Hypothalamus (tissue), 51 donors: ENCODE data around the gene SPTBN4.
"Not testable (repeated sequence)": the region's sequence is repeated elsewhere in the genome, so short reads cannot be mapped to it uniquely, and the experiment has no call there.

ENCODE experiments used
- DNase-seq, 51 donors: peaks; one replicate each; lab custom pipeline; 2025; lab: John Stamatoyannopoulos, UW

SPTBN4 gene

GRCh38 chr19:40583283-40583682, 116.5 kb downstream of the SPTBN4 start:
- peak in 1 of 51 donors; percentile 49 for DNase-seq

DNA sequence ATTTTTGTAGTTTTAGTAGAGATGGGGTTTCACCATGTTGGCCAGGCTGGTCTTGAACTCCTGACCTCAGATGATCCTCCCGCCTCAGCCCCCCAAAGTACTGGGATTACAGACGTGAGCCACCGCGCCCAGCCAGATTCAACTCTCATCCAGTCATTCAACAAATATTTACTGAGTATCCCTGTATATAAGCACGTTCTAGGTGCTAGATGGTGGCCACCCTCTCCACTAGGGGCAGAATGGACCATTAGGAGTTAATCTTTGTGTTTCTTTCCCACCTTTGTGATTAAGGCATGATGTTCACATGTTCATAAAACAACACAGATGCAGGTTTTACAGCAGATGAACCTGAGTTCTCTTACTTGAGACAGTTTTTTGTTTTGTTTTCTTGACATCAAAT, 117.2 kb downstream of the SPTBN4 start:
- DNase-seq: no peak

- DNase-seq: no peak
These were observed 118.6 kb downstream of the SPTBN4 start for GRCh38 chr19:40585241-40585981.

GRCh38 chr19:40585982-40586422, 119.2 kb downstream of the SPTBN4 start:
- DNase-seq: no peak

DNA sequence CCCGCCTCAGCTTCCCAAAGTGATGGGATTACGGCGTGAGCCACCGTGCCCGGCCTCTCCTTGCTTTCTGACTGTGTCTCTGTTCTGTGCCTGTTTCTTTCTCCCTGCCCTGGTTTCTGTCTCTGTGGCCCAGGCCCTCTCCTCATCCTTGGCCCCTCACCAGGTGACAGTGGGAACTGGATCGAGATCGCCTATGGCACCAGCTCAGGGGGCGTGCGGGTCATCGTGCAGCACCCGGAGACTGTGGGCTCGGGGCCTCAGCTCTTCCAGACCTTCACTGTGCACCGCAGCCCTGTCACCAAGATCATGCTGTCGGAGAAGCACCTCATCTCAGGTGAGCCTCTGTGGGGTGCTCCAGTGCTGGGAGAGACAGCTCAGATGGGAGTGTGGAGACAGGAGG, 119.8 kb downstream of the SPTBN4 start:
- DNase-seq: no peak

- DNase-seq: no peak
These were observed 121.5 kb downstream of the SPTBN4 start for GRCh38 chr19:40588110-40588854.

DNA sequence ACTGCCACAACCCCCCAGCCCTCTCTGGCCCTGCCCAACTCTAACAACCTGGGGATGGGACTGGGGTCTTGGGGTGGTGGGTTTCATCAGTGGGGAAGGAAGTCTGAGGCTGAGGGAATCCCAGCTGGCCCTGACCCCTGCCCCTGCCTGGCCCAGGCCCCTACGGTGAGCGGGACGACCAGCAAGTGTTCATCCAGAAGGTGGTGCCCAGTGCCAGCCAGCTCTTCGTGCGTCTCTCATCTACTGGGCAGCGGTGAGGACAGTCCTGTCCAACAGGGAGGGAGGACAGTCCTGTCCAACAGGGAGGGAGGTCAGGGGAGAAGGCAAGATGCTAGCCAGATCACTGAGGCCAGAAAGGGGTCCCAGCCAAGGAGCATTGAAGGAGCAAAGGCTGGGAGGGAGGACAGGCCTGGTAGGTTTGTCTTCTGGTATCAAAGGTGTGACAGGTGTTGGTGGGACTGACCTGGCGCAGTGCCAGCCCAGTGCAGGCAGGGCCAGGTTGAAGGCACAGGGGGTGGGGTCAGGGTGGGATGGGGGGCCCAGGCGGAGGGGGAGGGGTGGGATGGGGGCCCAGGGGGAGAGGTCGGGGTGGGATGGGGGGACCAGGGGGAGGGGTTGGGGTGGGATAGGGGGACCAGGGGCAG, 122.2 kb downstream of the SPTBN4 start:
- DNase-seq: no peak

DNA sequence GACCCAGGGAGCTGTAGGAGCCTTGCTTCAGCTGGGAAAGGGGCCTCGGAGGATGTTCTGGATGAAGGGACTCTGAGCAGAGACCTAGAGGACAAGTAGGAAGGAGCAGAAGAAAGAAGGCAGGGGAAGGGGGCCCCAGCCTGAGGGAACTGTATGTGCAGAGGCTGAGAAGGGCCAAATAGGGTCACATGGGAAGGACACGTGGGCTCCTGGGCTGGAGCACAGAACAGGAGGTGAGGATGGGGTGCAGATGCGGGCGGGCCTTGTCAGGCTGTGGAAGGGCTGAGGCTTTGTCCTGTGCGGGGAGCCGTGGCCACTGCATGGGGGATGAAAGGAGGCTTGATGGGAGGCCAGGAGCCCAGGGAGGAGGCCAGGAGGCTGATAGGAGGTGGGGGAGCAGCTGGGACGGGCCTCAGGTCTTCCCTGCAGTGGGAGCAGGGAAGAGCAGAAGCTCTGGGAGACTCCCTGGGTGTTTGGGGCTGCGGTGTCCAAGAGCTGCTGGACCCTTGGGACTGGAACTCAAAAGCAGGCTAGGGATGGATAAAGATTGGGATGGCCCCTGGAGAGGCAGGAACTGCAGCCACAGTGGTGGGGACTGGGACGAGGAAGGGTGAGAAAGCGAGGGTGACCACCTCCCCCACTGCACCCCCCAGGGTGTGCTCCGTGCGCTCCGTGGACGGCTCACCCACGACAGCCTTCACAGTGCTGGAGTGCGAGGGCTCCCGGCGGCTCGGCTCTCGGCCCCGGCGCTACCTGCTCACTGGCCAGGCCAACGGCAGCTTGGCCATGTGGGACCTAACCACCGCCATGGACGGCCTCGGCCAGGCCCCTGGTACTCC, 123.0 kb downstream of the SPTBN4 start:
- no peak for DNase-seq

- no peak for DNase-seq
These were observed 123.9 kb downstream of the SPTBN4 start for GRCh38 chr19:40590464-40591265.

DNA sequence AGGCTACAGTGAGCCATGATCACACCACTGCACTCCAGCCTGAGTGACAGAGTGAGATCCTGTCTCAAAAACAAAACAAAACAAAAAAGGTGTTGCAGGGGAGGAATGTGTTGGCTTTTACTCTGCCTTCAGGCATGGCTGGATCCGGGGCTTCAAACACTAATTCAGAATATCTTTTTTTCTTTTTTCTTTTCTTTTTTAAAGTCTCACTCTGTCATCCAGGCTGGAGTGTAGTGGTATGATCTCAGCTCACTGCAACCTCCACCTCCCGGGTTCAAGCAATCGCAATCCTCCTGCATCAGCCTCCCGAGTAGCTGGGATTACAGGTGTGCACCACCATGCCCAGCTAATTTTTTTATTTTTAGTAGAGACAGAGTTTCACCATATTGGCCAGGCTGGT, 124.9 kb downstream of the SPTBN4 start:
- not testable (repeated sequence) for DNase-seq

DNA sequence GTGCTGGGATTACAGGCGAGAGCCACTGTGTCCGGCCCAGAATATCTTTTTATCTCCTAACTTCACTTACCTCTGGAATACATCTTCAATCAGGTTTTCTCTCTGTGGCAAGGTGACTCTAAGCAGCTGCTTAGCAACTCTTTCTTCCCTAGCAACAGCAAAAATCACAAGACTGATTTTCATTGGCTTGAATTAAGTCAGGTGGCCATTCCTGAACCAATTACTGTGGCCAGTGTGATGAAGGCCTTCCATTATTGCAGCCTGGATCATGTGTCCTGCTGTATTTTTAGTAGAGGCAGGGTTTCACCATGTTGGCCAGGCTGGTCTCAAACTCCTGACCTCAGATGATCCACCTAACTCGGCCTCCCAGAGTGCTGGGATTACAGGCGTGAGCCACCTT, 125.4 kb downstream of the SPTBN4 start:
- DNase-seq: peak in 3 of 51 donors; percentile 16 to 33 (median 24)

- peak in 9 of 51 donors; percentile 20 to 86 (median 35) for DNase-seq
These were observed 127.5 kb downstream of the SPTBN4 start for GRCh38 chr19:40594255-40594654.

DNA sequence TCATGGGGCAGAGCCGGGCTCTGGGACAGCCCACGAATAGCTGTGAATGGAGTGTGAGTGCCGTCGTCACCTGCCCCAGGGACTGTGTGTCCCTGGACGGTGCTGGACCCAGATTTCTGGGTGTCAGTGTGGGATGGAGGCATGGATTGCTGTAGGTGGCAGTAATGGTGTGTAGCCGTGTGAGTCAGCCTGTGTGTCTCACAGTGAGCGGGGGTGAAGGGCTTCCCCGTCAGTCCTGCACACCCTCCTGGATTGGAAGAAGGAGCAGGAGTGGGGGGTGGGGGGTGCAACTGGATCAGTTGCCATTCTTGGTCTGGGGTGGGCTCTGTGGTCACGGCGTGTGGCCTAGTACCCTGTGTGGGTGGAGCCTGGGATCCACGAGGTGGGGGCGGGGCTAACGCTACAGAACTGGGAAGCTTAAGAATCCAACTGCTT, 127.9 kb downstream of the SPTBN4 start:
- peak in 10 of 51 donors; percentile 13 to 86 (median 20) for DNase-seq

DNA sequence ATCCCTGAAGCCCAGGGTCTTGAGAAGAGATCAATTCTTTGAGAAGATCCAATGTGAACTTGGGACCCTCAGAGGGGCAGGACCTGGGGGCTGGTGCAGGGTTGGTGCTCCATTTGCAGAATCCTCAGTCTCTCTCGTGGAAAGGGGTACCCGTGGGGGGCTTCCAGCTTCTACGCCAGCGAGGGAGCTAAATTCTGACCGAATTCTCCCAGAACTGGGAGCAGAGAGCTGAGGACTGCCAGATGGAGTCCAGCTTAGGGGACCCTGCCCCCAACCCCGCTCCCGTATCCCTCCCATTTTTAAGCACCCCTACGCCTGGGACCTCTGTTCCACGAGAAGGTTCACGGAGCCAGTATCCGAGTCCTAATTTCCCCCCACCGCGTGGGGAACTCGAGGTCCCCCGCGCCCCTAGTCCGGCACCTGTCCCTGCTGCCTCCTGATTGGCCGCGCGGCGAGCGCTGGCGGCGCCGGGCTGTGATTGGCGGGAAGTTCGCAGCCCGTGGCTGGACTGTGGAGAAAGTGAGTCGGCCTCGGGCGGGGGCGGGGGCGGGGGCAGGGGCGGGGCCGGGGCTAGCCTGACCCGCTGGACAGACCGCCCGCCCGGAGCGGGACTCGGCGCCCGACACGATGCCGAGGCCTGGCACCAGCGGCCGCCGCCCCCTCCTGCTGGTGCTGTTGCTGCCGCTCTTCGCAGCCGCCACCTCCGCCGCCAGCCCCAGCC, 130.0 kb downstream of the SPTBN4 start:
- DNase-seq: peak in 14 of 51 donors; percentile 3 to 51 (median 26)

DNA sequence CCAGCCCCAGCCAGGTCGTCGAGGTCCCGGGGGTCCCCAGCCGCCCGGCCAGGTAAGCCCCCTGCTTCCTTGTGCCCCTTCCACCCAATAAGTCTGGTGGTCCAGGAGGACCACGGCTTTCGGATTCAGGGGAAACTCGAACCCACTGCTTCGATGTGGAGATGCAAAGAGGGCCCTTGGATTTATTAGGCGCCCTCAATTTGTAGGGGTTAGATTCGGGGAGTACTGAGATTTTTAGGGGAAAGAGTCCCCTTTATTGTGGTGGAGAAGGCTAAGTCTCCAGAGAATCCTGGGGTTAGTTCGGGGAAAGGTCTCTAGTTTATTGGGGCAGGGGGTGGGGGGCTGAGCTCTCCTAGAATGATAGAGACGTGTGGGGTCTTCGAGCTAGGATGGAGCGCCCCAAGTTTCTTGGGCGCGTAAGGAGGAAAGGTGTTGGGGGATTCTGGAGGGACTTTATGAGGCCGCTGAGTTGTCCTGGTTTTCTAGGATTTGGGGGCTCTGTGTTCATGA, 130.6 kb downstream of the SPTBN4 start:
- no peak for DNase-seq

GRCh38 chr19:40598121-40598917, 131.5 kb downstream of the SPTBN4 start:
- DNase-seq: peak in 50 of 51 donors; percentile 13 to 88 (median 68)

- DNase-seq: no peak
These were observed 132.1 kb downstream of the SPTBN4 start for GRCh38 chr19:40598918-40599307.
